ENCODE data around the gene KAZN. TPM values are rescaled to one million over a fixed set of nuclear protein-coding genes. Genes with fewer than 3 reads are reported as not detected.

The KAZN gene
- total and polyA plus RNA-seq, 4 donors, result 7.6 to 18.8 (median 11.2) TPM

- Histone ChIP-seq H3K4me3 (no peak overlapping the region), H3K27ac (ENCODE audit: low read depth in 1 of 2, low read length in 1 of 2) (peak overlapping the region in 1 of 2 donors; percentile 43), H3K9ac (ENCODE audit: insufficient read depth in 1 of 2, low read length in 2 of 2) (no peak overlapping the region), H3K27me3 (ENCODE audit: control insufficient read depth in 3 of 3, insufficient read depth in 3 of 3, low read length in 2 of 3) (no peaks in the 10 kb centered on the region), H3K4me1 (ENCODE audit: control insufficient read depth in 5 of 5, insufficient read depth in 5 of 5, low read length in 5 of 5) (peaks cover 0 to 51% (median 15%) of the 10 kb centered on the region in 5 donors), H3K36me3 (ENCODE audit: control insufficient read depth in 4 of 4, insufficient read depth in 4 of 4, low read length in 4 of 4) (no peaks in the 10 kb centered on the region), H3K9me3 (ENCODE audit: control insufficient read depth in 4 of 4, insufficient read depth in 3 of 4, low read length in 3 of 4) (no peaks in the 10 kb centered on the region)
- TF ChIP-seq, protein P1, sequence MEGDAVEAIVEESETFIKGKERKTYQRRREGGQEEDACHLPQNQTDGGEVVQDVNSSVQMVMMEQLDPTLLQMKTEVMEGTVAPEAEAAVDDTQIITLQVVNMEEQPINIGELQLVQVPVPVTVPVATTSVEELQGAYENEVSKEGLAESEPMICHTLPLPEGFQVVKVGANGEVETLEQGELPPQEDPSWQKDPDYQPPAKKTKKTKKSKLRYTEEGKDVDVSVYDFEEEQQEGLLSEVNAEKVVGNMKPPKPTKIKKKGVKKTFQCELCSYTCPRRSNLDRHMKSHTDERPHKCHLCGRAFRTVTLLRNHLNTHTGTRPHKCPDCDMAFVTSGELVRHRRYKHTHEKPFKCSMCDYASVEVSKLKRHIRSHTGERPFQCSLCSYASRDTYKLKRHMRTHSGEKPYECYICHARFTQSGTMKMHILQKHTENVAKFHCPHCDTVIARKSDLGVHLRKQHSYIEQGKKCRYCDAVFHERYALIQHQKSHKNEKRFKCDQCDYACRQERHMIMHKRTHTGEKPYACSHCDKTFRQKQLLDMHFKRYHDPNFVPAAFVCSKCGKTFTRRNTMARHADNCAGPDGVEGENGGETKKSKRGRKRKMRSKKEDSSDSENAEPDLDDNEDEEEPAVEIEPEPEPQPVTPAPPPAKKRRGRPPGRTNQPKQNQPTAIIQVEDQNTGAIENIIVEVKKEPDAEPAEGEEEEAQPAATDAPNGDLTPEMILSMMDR (IDR thresholded peaks at IDR 0.05; ENCODE audit: control extremely low read depth, extremely low read depth), result no peak
- ATAC-seq (ENCODE audit: insufficient read depth, low FRiP score), result no peak
- whole genome bisulfite sequencing, 2 donors, result 78 to 79% methylated on average over 9 of the region's 9 CpGs
- DNase-seq, result no peak
Observed at GRCh38 chr1:15156807-15157380, 558.4 kb downstream of the KAZN start.

- H3K4me3 ChIP-seq, result no peak overlapping the region
- no peak for ATAC-seq (ENCODE audit: insufficient read depth, low FRiP score)
Observed at GRCh38 chr1:15157524-15158399, 559.3 kb downstream of the KAZN start.

DNA sequence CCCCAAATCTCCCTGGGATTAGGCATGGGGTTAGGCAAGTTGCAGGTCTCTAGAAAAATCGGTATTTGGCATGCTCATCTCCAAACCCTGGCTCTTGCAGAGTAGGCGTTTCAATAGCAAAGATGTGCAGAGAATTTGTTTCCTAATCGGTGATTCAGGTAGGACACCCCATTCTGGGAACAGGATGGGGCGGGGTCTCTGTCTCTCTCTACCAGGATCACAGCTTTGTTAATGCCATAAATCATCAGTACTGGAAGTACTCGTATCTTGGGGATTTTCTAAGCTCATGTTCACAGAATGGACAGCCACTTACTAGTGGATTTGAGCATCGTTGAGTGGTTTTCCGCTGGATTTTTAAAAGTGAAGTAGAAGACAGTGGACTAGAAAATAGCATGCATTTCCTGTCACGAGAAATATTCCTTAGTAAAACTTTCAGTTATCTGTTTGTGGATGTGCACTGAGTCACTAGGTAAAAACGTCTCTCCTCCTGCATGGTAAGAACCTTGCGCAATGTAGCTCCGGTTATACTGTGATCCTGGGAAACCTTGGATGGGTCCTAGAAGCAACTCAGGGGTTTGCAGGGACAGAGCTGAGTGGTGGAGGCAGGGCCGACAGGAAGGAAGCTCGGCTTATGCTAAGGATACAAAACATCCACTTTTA lies 560.2 kb downstream of the KAZN start:
- TF ChIP-seq, protein P1 (IDR thresholded peaks at IDR 0.05; ENCODE audit: control extremely low read depth, extremely low read depth), result no peak
- H3K9ac ChIP-seq (ENCODE audit: insufficient read depth in 1 of 2, low read length in 2 of 2), result no peak overlapping the region
- H3K4me1 ChIP-seq (ENCODE audit: control insufficient read depth in 5 of 5, insufficient read depth in 5 of 5, low read length in 5 of 5), result peaks cover 0 to 41% (median 12%) of the 10 kb centered on the region in 5 donors
- 50 to 51% methylated on average over 13 of the region's 13 CpGs for WGBS, 2 donors
- H3K27ac ChIP-seq (ENCODE audit: low read depth in 1 of 2, low read length in 1 of 2), result peak overlapping the region in 1 of 2 donors; percentile 64
- DNase-seq (no peak), ATAC-seq (ENCODE audit: insufficient read depth, low FRiP score) (no peak)
- no peaks in the 10 kb centered on the region for H3K27me3 ChIP-seq (ENCODE audit: control insufficient read depth in 3 of 3, insufficient read depth in 3 of 3, low read length in 2 of 3)
- no peaks in the 10 kb centered on the region for H3K9me3 ChIP-seq (ENCODE audit: control insufficient read depth in 4 of 4, insufficient read depth in 3 of 4, low read length in 3 of 4)
- no peak overlapping the region for H3K4me3 ChIP-seq
- no peaks in the 10 kb centered on the region for H3K36me3 ChIP-seq (ENCODE audit: control insufficient read depth in 4 of 4, insufficient read depth in 4 of 4, low read length in 4 of 4)

More at GRCh38 chr1:15157524-15158399, 559.3 kb downstream of the KAZN start:
- Histone ChIP-seq H3K9me3 (ENCODE audit: control insufficient read depth in 4 of 4, insufficient read depth in 3 of 4, low read length in 3 of 4) (no peaks in the 10 kb centered on the region), H3K36me3 (ENCODE audit: control insufficient read depth in 4 of 4, insufficient read depth in 4 of 4, low read length in 4 of 4) (no peaks in the 10 kb centered on the region), H3K27me3 (ENCODE audit: control insufficient read depth in 3 of 3, insufficient read depth in 3 of 3, low read length in 2 of 3) (no peaks in the 10 kb centered on the region), H3K27ac (ENCODE audit: low read depth in 1 of 2, low read length in 1 of 2) (peak overlapping the region in 1 of 2 donors; percentile 49), H3K4me1 (ENCODE audit: control insufficient read depth in 5 of 5, insufficient read depth in 5 of 5, low read length in 5 of 5) (peaks cover 0 to 47% (median 12%) of the 10 kb centered on the region in 5 donors), H3K9ac (ENCODE audit: insufficient read depth in 1 of 2, low read length in 2 of 2) (no peak overlapping the region)
- 85 to 88% methylated on average over 17 of the region's 17 CpGs for WGBS, 2 donors
- no peak for DNase-seq
- TF ChIP-seq, protein P1 (IDR thresholded peaks at IDR 0.05; ENCODE audit: control extremely low read depth, extremely low read depth), result no peak

Measured in lung (tissue), 12 donors.